Measurements from ENCODE around the gene TRPM2. TPM values are rescaled to one million over a fixed set of nuclear protein-coding genes. Genes with fewer than 3 reads are reported as not detected.

Gene TRPM2
- total RNA-seq, 4 donors from 2014 or later, result 0.40 to 6.9 (median 2.5) TPM

DNA sequence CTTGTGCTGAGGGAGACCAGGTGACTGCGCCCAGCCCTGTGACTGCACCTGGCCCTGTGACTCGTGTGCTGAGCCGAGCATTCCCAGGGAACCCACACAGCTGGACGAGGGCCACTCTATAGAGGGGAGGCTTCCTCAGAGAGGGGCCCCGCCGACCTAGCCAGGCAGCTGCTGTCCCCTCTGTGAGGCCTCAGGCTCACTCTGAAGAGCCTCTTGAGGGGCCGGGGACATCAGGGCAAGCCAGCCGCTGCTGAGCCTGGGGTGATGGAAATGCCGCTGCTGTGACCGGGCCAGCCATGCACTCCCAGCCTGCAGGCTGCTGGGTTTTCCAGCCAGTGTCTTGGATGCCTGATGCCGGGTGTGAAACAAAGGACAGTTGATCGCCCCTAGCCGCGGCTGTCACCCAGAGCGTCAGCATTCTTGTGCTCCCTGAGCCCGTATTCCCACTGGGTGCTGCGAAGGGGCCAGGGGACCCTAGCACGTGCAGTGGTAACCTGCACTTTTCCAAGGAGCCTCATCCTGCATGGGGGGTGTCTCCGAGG, 36.1 kb upstream of the TRPM2 start:
- Histone ChIP-seq H3K27ac (no peak overlapping the region), H3K4me3 (no peak overlapping the region), H3K27me3 (no peaks in the 10 kb centered on the region), H3K36me3 (peaks cover 15 to 100% (median 27%) of the 10 kb centered on the region in 3 donors), H3K9me3 (no peaks in the 10 kb centered on the region), H3K4me1 (no peaks in the 10 kb centered on the region)
- no peak for DNase-seq
- intact Hi-C loops (cut with DNase I), result no loop called here
- TF ChIP-seq, protein P1, sequence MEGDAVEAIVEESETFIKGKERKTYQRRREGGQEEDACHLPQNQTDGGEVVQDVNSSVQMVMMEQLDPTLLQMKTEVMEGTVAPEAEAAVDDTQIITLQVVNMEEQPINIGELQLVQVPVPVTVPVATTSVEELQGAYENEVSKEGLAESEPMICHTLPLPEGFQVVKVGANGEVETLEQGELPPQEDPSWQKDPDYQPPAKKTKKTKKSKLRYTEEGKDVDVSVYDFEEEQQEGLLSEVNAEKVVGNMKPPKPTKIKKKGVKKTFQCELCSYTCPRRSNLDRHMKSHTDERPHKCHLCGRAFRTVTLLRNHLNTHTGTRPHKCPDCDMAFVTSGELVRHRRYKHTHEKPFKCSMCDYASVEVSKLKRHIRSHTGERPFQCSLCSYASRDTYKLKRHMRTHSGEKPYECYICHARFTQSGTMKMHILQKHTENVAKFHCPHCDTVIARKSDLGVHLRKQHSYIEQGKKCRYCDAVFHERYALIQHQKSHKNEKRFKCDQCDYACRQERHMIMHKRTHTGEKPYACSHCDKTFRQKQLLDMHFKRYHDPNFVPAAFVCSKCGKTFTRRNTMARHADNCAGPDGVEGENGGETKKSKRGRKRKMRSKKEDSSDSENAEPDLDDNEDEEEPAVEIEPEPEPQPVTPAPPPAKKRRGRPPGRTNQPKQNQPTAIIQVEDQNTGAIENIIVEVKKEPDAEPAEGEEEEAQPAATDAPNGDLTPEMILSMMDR (IDR thresholded peaks at IDR 0.05), result no peak
- TF ChIP-seq POLR2A (IDR thresholded peaks at IDR 0.05), result no peak
- 60 to 90% methylated on average over 1 to 2 of the region's 19 CpGs for WGBS, 2 donors

DNA sequence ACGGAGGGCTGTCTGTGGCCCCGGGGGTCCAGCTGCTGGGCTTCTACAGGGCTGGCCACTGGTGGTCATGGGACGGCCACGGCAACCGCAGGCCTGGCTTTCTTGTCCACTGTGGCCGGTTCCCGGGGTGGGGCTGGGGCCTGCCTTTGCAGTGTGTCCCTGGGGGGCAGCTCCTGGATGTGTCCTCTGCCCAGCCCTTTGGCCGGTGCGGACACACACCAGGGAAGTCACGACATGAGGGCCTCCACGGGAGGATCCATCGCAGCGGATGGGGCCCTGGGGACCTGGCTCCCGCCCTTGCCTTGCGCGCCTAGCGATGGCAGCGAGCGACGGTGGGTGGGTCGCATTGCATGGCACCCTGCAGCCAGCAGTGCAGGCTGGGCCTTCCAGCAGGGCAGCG, 35.5 kb upstream of the TRPM2 start:
- no peak for DNase-seq
- TF ChIP-seq, protein P1 (IDR thresholded peaks at IDR 0.05), result no peak
- TF ChIP-seq POLR2A (IDR thresholded peaks at IDR 0.05), result no peak
- intact Hi-C loops (cut with DNase I), result no loop called here
- no peaks in the 10 kb centered on the region for H3K4me1 ChIP-seq
- H3K4me3 ChIP-seq, result no peak overlapping the region
- H3K27me3 ChIP-seq, result no peaks in the 10 kb centered on the region
- H3K27ac ChIP-seq, result no peak overlapping the region
- WGBS, 2 donors, result 93% methylated on average over 3 of the region's 22 CpGs; no CpG with 5 or more reads in 1 of the 2 donors
- H3K36me3 ChIP-seq, result peaks cover 19 to 100% (median 33%) of the 10 kb centered on the region in 3 donors
- H3K9me3 ChIP-seq, result no peaks in the 10 kb centered on the region

DNA sequence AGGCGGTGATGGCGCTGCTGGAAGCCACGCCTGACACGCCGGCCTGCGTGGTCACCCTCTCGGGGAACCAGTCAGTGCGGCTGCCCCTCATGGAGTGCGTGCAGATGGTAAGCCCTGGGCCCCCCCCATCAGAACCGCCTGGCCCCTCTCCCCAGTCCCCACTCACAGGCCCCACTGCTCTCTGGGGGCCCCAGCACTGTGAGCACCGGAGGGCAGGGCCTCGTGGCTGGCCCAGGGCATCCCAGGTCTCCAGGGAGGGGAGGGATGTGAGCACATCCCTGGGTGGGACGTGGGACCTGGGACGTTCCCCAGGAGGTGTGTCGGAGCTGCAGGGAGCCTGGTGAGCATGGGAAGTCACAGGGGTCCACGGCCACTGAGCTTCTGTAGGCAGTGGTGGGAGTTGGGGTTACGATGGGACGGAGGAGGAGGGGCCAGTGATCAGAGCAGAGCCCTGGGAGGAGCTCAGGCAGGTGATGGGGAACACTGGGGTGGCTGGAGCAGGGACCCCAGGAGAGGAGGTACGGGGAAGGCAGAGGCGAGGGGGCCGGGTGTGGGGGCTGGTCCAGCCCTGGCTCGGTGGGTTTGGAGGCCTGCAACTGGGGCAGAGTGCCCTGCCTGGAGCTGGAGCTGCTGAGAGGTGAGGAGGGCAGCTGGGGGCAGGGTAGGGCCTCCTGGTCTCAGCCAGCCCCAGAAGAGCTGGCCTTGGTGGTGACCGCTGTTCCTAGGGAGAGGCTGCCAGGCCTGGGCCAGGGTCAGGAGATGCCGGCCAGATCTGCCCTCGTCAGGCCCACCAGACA, 34.7 kb upstream of the TRPM2 start:
- no peaks in the 10 kb centered on the region for H3K4me1 ChIP-seq
- TF ChIP-seq, protein P1 (IDR thresholded peaks at IDR 0.05), result no peak
- TF ChIP-seq POLR2A (IDR thresholded peaks at IDR 0.05), result no peak
- WGBS, 2 donors, result 81 to 100% methylated on average over 1 to 3 of the region's 25 CpGs
- peaks cover 17 to 100% (median 33%) of the 10 kb centered on the region in 3 donors for H3K36me3 ChIP-seq
- H3K27ac ChIP-seq, result no peak overlapping the region
- no peaks in the 10 kb centered on the region for H3K9me3 ChIP-seq
- DNase-seq, result no peak
- no peak overlapping the region for H3K4me3 ChIP-seq
- no peaks in the 10 kb centered on the region for H3K27me3 ChIP-seq
- intact Hi-C loops (cut with DNase I), result no loop called here

DNA sequence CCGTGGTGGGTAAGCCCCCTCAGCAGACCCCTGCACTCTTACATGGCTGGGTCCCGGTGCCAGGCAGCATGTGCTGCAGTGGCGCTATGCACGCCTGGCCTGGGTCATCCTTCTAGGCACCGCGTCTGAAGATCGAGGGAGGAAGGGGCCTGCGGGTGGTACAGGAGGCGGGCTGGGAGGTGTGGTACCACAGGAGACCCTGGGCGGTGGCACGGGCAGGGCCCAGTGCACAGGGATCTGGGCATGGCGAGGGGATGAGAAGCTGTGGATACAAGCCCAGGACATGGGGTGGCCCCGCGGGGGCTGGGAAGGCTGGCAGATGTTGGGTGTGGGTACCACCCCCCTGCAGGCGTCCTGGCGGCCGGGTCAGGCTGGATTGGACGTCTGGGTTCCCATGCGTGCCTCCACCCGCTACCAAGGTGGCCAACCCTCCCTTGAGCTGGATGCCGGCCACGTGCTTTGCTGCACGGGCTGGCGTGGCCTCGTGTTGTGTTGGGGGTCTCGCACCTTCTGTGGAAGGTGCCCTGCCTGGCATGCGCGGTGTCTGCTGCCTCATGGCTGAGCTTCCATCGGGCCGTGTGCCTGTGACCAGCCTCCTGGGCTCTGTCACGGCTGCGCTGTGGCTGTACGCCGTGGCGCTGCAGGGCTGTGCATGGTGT, 33.9 kb upstream of the TRPM2 start:
- no peaks in the 10 kb centered on the region for H3K4me1 ChIP-seq
- H3K4me3 ChIP-seq, result no peak overlapping the region
- H3K27me3 ChIP-seq, result no peaks in the 10 kb centered on the region
- peaks cover 19 to 100% (median 33%) of the 10 kb centered on the region in 3 donors for H3K36me3 ChIP-seq
- intact Hi-C loops (cut with DNase I), result no loop called here
- H3K27ac ChIP-seq, result no peak overlapping the region
- WGBS, 2 donors, result 89% methylated on average over 12 to 15 of the region's 35 CpGs
- TF ChIP-seq POLR2A (IDR thresholded peaks at IDR 0.05), result no peak
- TF ChIP-seq, protein P1 (IDR thresholded peaks at IDR 0.05), result no peak
- no peak for DNase-seq
- no peaks in the 10 kb centered on the region for H3K9me3 ChIP-seq

DNA sequence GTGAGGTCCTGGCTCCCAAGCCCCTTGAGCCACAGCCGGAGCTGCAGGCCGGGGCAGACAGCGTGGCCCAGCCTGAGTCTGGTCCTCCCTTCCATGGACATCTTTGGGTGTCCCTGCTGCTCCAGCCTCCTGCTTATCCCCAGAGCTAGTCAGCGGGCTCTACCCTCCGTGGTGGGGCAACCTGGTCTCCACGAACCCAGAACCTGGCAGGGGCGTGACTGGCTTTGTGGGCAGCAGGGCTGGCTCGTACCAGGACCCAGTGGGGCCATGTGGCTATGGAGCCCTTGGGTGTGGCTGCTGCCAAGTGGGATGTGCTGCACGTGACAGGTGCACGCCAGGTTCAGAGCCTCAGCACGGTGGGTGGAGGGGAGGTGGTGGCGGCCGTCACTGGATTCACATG, 32.6 kb upstream of the TRPM2 start:
- H3K36me3 ChIP-seq, result peaks cover 19 to 100% (median 45%) of the 10 kb centered on the region in 3 donors
- no peak for DNase-seq
- H3K27ac ChIP-seq, result no peak overlapping the region

More for the DNA sequence above, 32.6 kb upstream of the TRPM2 start:
- Histone ChIP-seq H3K27me3 (no peaks in the 10 kb centered on the region), H3K4me1 (no peaks in the 10 kb centered on the region), H3K9me3 (no peaks in the 10 kb centered on the region), H3K4me3 (no peak overlapping the region)
- WGBS, 2 donors, result 96% methylated on average over 6 of the region's 13 CpGs; no CpG with 5 or more reads in 1 of the 2 donors
- intact Hi-C loops (cut with DNase I), result no loop called here
- TF ChIP-seq POLR2A (IDR thresholded peaks at IDR 0.05), result no peak
- TF ChIP-seq, protein P1 (IDR thresholded peaks at IDR 0.05), result no peak

Measured in esophagus squamous epithelium (tissue), 5 donors.